Measurements from ENCODE around the gene TMEM201. TPM values are rescaled to one million over a fixed set of nuclear protein-coding genes. Genes with fewer than 3 reads are reported as not detected.
A peak's percentile ranks its signal among the peaks of the same experiment; 100 is the strongest.
"Not testable (repeated sequence)": the region's sequence is repeated elsewhere in the genome, so short reads cannot be mapped to it uniquely, and the experiment has no call there.

Gene TMEM201
- total RNA-seq, 1 experiment from 2014 or later = 30.4 TPM

- ATAC-seq; H3K4me3 Mint-ChIP-seq; H3K27ac Mint-ChIP-seq; H3K36me3 Mint-ChIP-seq; DNase-seq (ENCODE audit: low spot score); POLR2A ChIA-PET; H3K4me1 Mint-ChIP-seq; H3K9me3 Mint-ChIP-seq: not testable (repeated sequence)
- CTCF ChIA-PET = interaction anchor here (0.6 to 6.8 kb wide), 5 partner anchors 9 to 677 kb away, joined by 3 to 63 read pairs (median 3); no protein-coding TSS in a partner anchor
- TF ChIP-seq ZNF121 (CRISPR knock-in tag; IDR thresholded peaks at IDR 0.05) = 0 out of 2 replicates have a peak, but pooled peaks have one; percentile 57
- H3K27me3 Mint-ChIP-seq (ENCODE audit: low read depth) = peaks cover 19% of the 10 kb centered on the region
Measured at GRCh38 chr1:9625030-9625429, 36.3 kb downstream of the TMEM201 start.

DNA sequence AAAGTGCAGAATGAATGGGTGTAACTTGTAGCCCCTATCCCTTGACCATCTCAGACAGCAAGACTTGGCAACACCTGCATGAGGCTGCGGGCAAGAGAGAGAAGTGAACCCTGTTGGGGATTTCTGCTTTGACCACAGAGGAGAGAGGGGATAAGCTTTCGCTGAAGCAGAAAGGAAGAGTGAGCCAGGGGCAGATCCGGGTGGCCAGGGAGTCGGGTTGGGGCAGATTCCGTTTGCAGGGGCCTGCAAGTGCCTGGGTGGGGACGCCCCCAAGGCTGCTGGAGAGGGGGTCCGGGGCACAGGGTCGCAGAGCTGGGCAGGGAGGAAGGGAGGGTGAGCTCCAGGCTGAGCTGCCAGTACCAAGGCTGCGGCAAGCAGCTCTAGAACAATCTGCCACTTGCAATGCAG is 37.5 kb downstream of the TMEM201 start:
- no peak for TF ChIP-seq ZNF416 (CRISPR knock-in tag; IDR thresholded peaks at IDR 0.05)
- no peak for TF ChIP-seq MAX (CRISPR knock-in tag; IDR thresholded peaks at IDR 0.05)
- no peak for TF ChIP-seq GABPB1 (CRISPR knock-in tag; IDR thresholded peaks at IDR 0.05)
- no peak for TF ChIP-seq ZNF121 (CRISPR knock-in tag; IDR thresholded peaks at IDR 0.05)
- no peak for TF ChIP-seq ZSCAN18 (CRISPR knock-in tag; IDR thresholded peaks at IDR 0.05)
- no peak for TF ChIP-seq HMGA2 (CRISPR knock-in tag; IDR thresholded peaks at IDR 0.05)
- no peak for TF ChIP-seq ARID4B (CRISPR knock-in tag; IDR thresholded peaks at IDR 0.05; ENCODE audit: borderline replicate concordance)
- Mint-ChIP-seq H3K36me3 (no peaks in the 10 kb centered on the region), H3K9me3 (no peaks in the 10 kb centered on the region), H3K4me1 (peaks cover 5% of the 10 kb centered on the region), H3K4me3 (no peak overlapping the region), H3K27me3 (ENCODE audit: low read depth) (peaks cover 19% of the 10 kb centered on the region), H3K27ac (no peak overlapping the region)
- ChIA-PET POLR2A (no interaction called here), CTCF (interaction anchor here (1.0 to 6.8 kb wide), 13 partner anchors 10 to 233 kb away, joined by 3 to 73 read pairs (median 5); partner anchors contain the start of gene PIK3CD)
- no peak for DNase-seq (ENCODE audit: low spot score)
- ATAC-seq = no peak

- Mint-ChIP-seq H3K4me3 (no peak overlapping the region), H3K9me3 (no peaks in the 10 kb centered on the region), H3K4me1 (peaks cover 5% of the 10 kb centered on the region), H3K36me3 (no peaks in the 10 kb centered on the region), H3K27ac (no peak overlapping the region), H3K27me3 (ENCODE audit: low read depth) (peaks cover 19% of the 10 kb centered on the region)
- TF ChIP-seq KAT7 (CRISPR knock-in tag; IDR thresholded peaks at IDR 0.05; ENCODE audit: borderline replicate concordance) = no peak
- TF ChIP-seq ARID4B (CRISPR knock-in tag; IDR thresholded peaks at IDR 0.05; ENCODE audit: borderline replicate concordance) = no peak
- TF ChIP-seq ELF4 (CRISPR knock-in tag; IDR thresholded peaks at IDR 0.05; ENCODE audit: low read depth) = no peak
- TF ChIP-seq, protein P1, sequence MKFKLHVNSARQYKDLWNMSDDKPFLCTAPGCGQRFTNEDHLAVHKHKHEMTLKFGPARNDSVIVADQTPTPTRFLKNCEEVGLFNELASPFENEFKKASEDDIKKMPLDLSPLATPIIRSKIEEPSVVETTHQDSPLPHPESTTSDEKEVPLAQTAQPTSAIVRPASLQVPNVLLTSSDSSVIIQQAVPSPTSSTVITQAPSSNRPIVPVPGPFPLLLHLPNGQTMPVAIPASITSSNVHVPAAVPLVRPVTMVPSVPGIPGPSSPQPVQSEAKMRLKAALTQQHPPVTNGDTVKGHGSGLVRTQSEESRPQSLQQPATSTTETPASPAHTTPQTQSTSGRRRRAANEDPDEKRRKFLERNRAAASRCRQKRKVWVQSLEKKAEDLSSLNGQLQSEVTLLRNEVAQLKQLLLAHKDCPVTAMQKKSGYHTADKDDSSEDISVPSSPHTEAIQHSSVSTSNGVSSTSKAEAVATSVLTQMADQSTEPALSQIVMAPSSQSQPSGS (CRISPR knock-in tag; IDR thresholded peaks at IDR 0.05; ENCODE audit: borderline replicate concordance, low read depth) = no peak
- peak; percentile 53 for TF ChIP-seq ZNF423 (CRISPR knock-in tag; IDR thresholded peaks at IDR 0.05)
- TF ChIP-seq ZNF416 (CRISPR knock-in tag; IDR thresholded peaks at IDR 0.05) = no peak
- no peak for TF ChIP-seq GRHL2 (CRISPR knock-in tag; IDR thresholded peaks at IDR 0.05; ENCODE audit: insufficient replicate concordance, severe bottlenecking)
- no peak for TF ChIP-seq ZNF219 (CRISPR knock-in tag; IDR thresholded peaks at IDR 0.05; ENCODE audit: borderline replicate concordance)
- no peak for TF ChIP-seq ESRRA (CRISPR knock-in tag; IDR thresholded peaks at IDR 0.05; ENCODE audit: borderline replicate concordance)
- POLR2A ChIA-PET = no interaction called here
- DNase-seq (ENCODE audit: low spot score) = no peak
- CTCF ChIA-PET = interaction anchor here (0.5 to 6.8 kb wide), 12 partner anchors 11 to 221 kb away, joined by 3 to 73 read pairs (median 7); partner anchors contain the start of gene PIK3CD
- ATAC-seq = no peak
Measured at GRCh38 chr1:9628541-9629444, 40.1 kb downstream of the TMEM201 start.

All from WTC11 (cell line).